PC-9 (cell line): ENCODE results near the gene P2RX5.

Experiments used
- EZH2 ChIP-seq: fragments of 200-600 bp; sonication (generic); IDR thresholded peaks from 2 replicates; pipeline ENCODE4 v1.8.0; 2017; ENCODE audit warnings: antibody characterized with exemption, low read depth
- TF ChIP-seq, protein P1 (sequence below): fragments of 200-600 bp; sonication (generic); conservative IDR thresholded peaks from 2 replicates; pipeline ENCODE4 v1.6.1; 2017; ENCODE audit warnings: mixed run types, antibody characterized with exemption, mild to moderate bottlenecking, moderate library complexity

- TF ChIP-seq, protein P1, sequence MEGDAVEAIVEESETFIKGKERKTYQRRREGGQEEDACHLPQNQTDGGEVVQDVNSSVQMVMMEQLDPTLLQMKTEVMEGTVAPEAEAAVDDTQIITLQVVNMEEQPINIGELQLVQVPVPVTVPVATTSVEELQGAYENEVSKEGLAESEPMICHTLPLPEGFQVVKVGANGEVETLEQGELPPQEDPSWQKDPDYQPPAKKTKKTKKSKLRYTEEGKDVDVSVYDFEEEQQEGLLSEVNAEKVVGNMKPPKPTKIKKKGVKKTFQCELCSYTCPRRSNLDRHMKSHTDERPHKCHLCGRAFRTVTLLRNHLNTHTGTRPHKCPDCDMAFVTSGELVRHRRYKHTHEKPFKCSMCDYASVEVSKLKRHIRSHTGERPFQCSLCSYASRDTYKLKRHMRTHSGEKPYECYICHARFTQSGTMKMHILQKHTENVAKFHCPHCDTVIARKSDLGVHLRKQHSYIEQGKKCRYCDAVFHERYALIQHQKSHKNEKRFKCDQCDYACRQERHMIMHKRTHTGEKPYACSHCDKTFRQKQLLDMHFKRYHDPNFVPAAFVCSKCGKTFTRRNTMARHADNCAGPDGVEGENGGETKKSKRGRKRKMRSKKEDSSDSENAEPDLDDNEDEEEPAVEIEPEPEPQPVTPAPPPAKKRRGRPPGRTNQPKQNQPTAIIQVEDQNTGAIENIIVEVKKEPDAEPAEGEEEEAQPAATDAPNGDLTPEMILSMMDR: no peak
- TF ChIP-seq EZH2: no peak
Measured at GRCh38 chr17:3695723-3696411, at the start of gene P2RX5.
